ENCODE results near the gene BANP. TPM values are rescaled to one million over a fixed set of nuclear protein-coding genes. Genes with fewer than 3 reads are reported as not detected.

BANP gene
- total and polyA plus RNA-seq, 2 of the 8 experiments (the other 6 are each of a cell fraction or from before 2014, with no cell fraction given), result 25.8 to 39.8 TPM

GRCh38 chr16:87939562-87940423 lies 11.4 kb upstream of the BANP start:
- no peaks in the 10 kb centered on the region for H4K20me1 ChIP-seq (replicated peaks in 1 of 2; ENCODE audit: control insufficient read depth in 1 of 2, insufficient read depth in 2 of 2, low read length in 2 of 2)
- H2AFZ ChIP-seq (ENCODE audit: low read length), result 0 out of 2 replicates have a peak overlapping the region, but pooled peaks have one; percentile 22
- no peak overlapping the region for H2BK5ac ChIP-seq (ENCODE audit: low read depth, low read length)
- no peak overlapping the region for H2BK12ac ChIP-seq (ENCODE audit: low read depth, low read length)
- no peak overlapping the region for H4K8ac ChIP-seq (ENCODE audit: extremely low read depth, insufficient read depth, low read length)
- no peak for TF ChIP-seq SIRT6 (IDR thresholded peaks at IDR 0.05; ENCODE audit: low read length)
- peak; percentile 90 for TF ChIP-seq SP1 (IDR thresholded peaks at IDR 0.05; ENCODE audit: low read depth, low read length)
- peak; percentile 66 for TF ChIP-seq CHD2 (IDR thresholded peaks at IDR 0.05; ENCODE audit: low read length)
- peak; percentile 33; the same call in 1 of the 2 replicates for TF ChIP-seq SP2 (IDR thresholded peaks at IDR 0.05; ENCODE audit: low read length)
- H2BK15ac ChIP-seq (ENCODE audit: low read length), result no peak overlapping the region
- H3K27ac ChIP-seq (ENCODE audit: low read depth, low read length), result no peak overlapping the region
- no peaks in the 10 kb centered on the region for H3K79me1 ChIP-seq (ENCODE audit: low read depth, low read length)
- no peak overlapping the region for H2BK120ac ChIP-seq (replicated peaks; ENCODE audit: low read depth, low read length)
- H3K36me3 ChIP-seq (ENCODE audit: control insufficient read depth in 2 of 4, insufficient read depth in 4 of 4, low read length in 3 of 4), result no peaks in the 10 kb centered on the region
- POLR2A ChIA-PET (ENCODE audit: partially characterized antibody), result interaction anchor here (0.8 to 1.8 kb wide), 2 partner anchors 9 to 11 kb away, joined by 3 to 5 read pairs; partner anchors contain the start of gene BANP
- WGBS, 2 experiments (ENCODE audit: extremely low coverage in 1 of 2, insufficient coverage in 1 of 2, insufficient read length in 1 of 2, insufficient replicate concordance in 2 of 2, low coverage in 1 of 2, low lambda C conversion rate in 2 of 2, missing lambda C conversion rate in 1 of 2), result 89% methylated on average over 13 of the region's 13 CpGs; no CpG with 5 or more reads in 1 of the 2 experiments
- H3K14ac ChIP-seq (ENCODE audit: insufficient read length), result no peak overlapping the region
- H3K4me2 ChIP-seq (ENCODE audit: insufficient read depth in 1 of 2, low read depth in 2 of 2, low read length in 2 of 2), result no peak overlapping the region
- H3K23ac ChIP-seq (ENCODE audit: insufficient read length), result no peak overlapping the region
- 0 out of 2 replicates have a peak, but pooled peaks cover 2% of the 10 kb centered on the region for H3K23me2 ChIP-seq (ENCODE audit: low read depth, low read length)
- H3K9ac ChIP-seq (replicated peaks in 1 of 4; ENCODE audit: extremely low read depth in 1 of 4, low read depth in 3 of 4, low read length in 3 of 4), result no peak overlapping the region
- no peak overlapping the region for H3K4ac ChIP-seq (replicated peaks; ENCODE audit: insufficient read length, low read depth, low read length)
- H3K4me3 ChIP-seq (ENCODE audit: extremely low read depth in 1 of 4, insufficient read depth in 2 of 4, low read depth in 3 of 4, low read length in 4 of 4), result no peak overlapping the region
- no peak overlapping the region for H3K56ac ChIP-seq (replicated peaks; ENCODE audit: insufficient read length, low read depth, low read length)
- no peak overlapping the region for H3K18ac ChIP-seq (ENCODE audit: extremely low read depth, low read length)
- no peak for DNase-seq (ENCODE audit: low read depth in 1 of 2, low spot score in 2 of 2)
- H2BK20ac ChIP-seq (ENCODE audit: low read length), result no peak overlapping the region
- no peak overlapping the region for H4K91ac ChIP-seq (replicated peaks; ENCODE audit: insufficient read length, low read length)
- FAIRE-seq, result no peak
- CTCF ChIA-PET (ENCODE audit: partially characterized antibody), result interaction anchor here (0.7 to 2.4 kb wide), 6 partner anchors 9 to 161 kb away, joined by 3 to 5 read pairs (median 4); no protein-coding TSS in a partner anchor
- H3K27me3 ChIP-seq (replicated peaks in 1 of 4; ENCODE audit: control insufficient read depth in 3 of 4, extremely low read depth in 1 of 4, insufficient read depth in 3 of 4, low read length in 3 of 4), result no peaks in the 10 kb centered on the region
- H3K79me2 ChIP-seq (ENCODE audit: control insufficient read depth in 1 of 2, insufficient read depth in 2 of 2, low read length in 2 of 2), result no peaks in the 10 kb centered on the region
- H3K9me3 ChIP-seq (ENCODE audit: insufficient read depth in 2 of 2, low read depth in 1 of 2, low read length in 1 of 2), result no peaks in the 10 kb centered on the region
- no peak overlapping the region for H2AK5ac ChIP-seq (ENCODE audit: low read depth, low read length)
- H4K5ac ChIP-seq (ENCODE audit: insufficient read length, low read depth, low read length), result no peak overlapping the region
- H3K4me1 ChIP-seq (replicated peaks in 1 of 4; ENCODE audit: control insufficient read depth in 3 of 4, insufficient read depth in 4 of 4, low read length in 3 of 4), result no peaks in the 10 kb centered on the region
